K562 (cell line): ENCODE data around the gene TMEM129. TPM values are rescaled to one million over a fixed set of nuclear protein-coding genes. Genes with fewer than 3 reads are reported as not detected.
A peak's percentile ranks its signal among the peaks of the same experiment; 100 is the strongest.

Experiments used
- ATAC-seq: fragments of 200-7000 bp; cut with Tn5 transposase; 3 replicates; pipeline ENCODE4 v1.9.1; 2020; ENCODE audit warnings: moderate library complexity
- BruUV-seq: library from RNA; stranded (reverse); fragments of 400-500 nt; replicated peaks from 2 replicates; lab custom pipeline; 2021; lab: Mats Ljungman, UMichigan
- CTCF ChIA-PET: fragments of 300-600 bp; formaldehyde crosslinking; extraction: SDS; loops from one replicate; lab custom pipeline; 2021; ENCODE audit warnings: low intra/inter-chr PET ratio; lab: Yijun Ruan, JAX
- POLR2A ChIA-PET: fragments of 300-600, 350-650 bp; sonication (Branson Sonifier 250); formaldehyde crosslinking; extraction: SDS; loops from one replicate; lab custom pipeline; 2021; ENCODE audit warnings: antibody characterized with exemption, inconsistent platforms; lab: Yijun Ruan, JAX
- DNase-seq, 4 experiments: peaks; one replicate each; pipeline versions ENCODE4 v3.0.0 to v3.0.0-alpha.2; 2011 to 2018; ENCODE audit warnings: low spot score in 3 of 4, mixed read lengths in 3 of 4; ENCODE audit errors: extremely low read depth in 1 of 4
- FAIRE-seq: peaks from 2 replicates; lab custom pipeline; 2011; peaks lifted over from hg19 to GRCh38; lab: Jason Lieb, UNC
- H2AFZ ChIP-seq: 2 replicates; pipeline ENCODE4 v1.6.0; 2011; ENCODE audit warnings: low read depth, low read length, control low read depth, inconsistent platforms
- H3K27ac ChIP-seq: fragments of 200-600 bp; 3 replicates; pipeline ENCODE4 v1.8.0; 2011; ENCODE audit warnings: low read depth, mild to moderate bottlenecking, control low read depth, inconsistent platforms, low read length, moderate library complexity, mixed read lengths; ENCODE audit errors: extremely low read depth
- H3K27me3 ChIP-seq, 2 experiments: fragments of 300-600 bp in 1 of 2; 2 replicates in 1 of 2; 3 replicates in 1 of 2; pipeline versions ENCODE4 v1.6.0 to v1.8.0; 2011; ENCODE audit warnings: inconsistent platforms in 2 of 2, low read length in 2 of 2, mild to moderate bottlenecking in 1 of 2, mixed read lengths in 1 of 2, moderate library complexity in 1 of 2; ENCODE audit not compliant: control insufficient read depth in 2 of 2, insufficient read depth in 2 of 2
- H3K36me3 ChIP-seq: fragments of 300-600 bp; 3 replicates; pipeline ENCODE4 v1.8.0; 2011; ENCODE audit warnings: mild to moderate bottlenecking, low read length, inconsistent platforms; ENCODE audit not compliant: control insufficient read depth, insufficient read depth
- H3K4me1 ChIP-seq, 2 experiments: fragments of 200-600 bp in 1 of 2; replicated peaks in 1 of 2; 2 replicates in 1 of 2; 3 replicates in 1 of 2; pipeline versions ENCODE4 v1.5.1 to v1.8.0; 2011; ENCODE audit warnings: inconsistent platforms in 2 of 2, low read length in 2 of 2, mild to moderate bottlenecking in 1 of 2, mixed read lengths in 1 of 2, moderate library complexity in 1 of 2; ENCODE audit not compliant: control insufficient read depth in 2 of 2, insufficient read depth in 2 of 2
- H3K4me2 ChIP-seq: 2 replicates; pipeline ENCODE4 v1.6.1; 2011; ENCODE audit warnings: low read length, control low read depth, inconsistent platforms, mixed read lengths; ENCODE audit not compliant: insufficient read depth
- H3K4me3 ChIP-seq: fragments of 200-600 bp; sonication (generic), shearing (Covaris generic); 2 replicates; pipeline ENCODE4 v1.5.1; 2016; ENCODE audit warnings: control low read depth, inconsistent platforms
- H3K79me2 ChIP-seq: fragments of 200-600 bp; 3 replicates; pipeline ENCODE4 v1.8.0; 2011; ENCODE audit warnings: low read length, inconsistent platforms; ENCODE audit not compliant: control insufficient read depth, insufficient read depth
- H3K9ac ChIP-seq, 2 experiments: 2 replicates each; pipeline versions ENCODE4 v1.6.0 to v1.6.1; 2011; ENCODE audit warnings: low read depth in 2 of 2, low read length in 2 of 2, control low read depth in 1 of 2, inconsistent platforms in 1 of 2, mild to moderate bottlenecking in 1 of 2, mixed read lengths in 1 of 2; ENCODE audit not compliant: insufficient read depth in 1 of 2
- H3K9me1 ChIP-seq: one replicate; pipeline ENCODE4 v1.6.0; 2011; ENCODE audit warnings: inconsistent platforms, mild to moderate bottlenecking, low read length, moderate library complexity; ENCODE audit not compliant: control insufficient read depth, insufficient read depth
- H3K9me3 ChIP-seq: replicated peaks from 2 replicates; pipeline ENCODE4 v1.5.1; 2011; ENCODE audit warnings: low read depth, low read length, inconsistent platforms; ENCODE audit not compliant: control insufficient read depth, insufficient read depth
- H4K20me1 ChIP-seq: replicated peaks from 2 replicates; pipeline ENCODE4 v1.6.1; 2011; ENCODE audit warnings: low read length, inconsistent platforms, mixed read lengths; ENCODE audit not compliant: control insufficient read depth, insufficient read depth
- IRF2 ChIP-seq: sonication (generic); formaldehyde crosslinking; IDR thresholded peaks from 2 replicates; pipeline ENCODE4 v1.8.1; 2022; ENCODE audit warnings: mild to moderate bottlenecking, missing genetic modification reagents
- JUNB ChIP-seq: fragments of 450-650 bp; formaldehyde crosslinking; conservative IDR thresholded peaks from 2 replicates; pipeline ENCODE4 v1.4.0; 2020; ENCODE audit warnings: mild to moderate bottlenecking
- NFIC ChIP-seq: fragments of 450-650 bp; IDR thresholded peaks from 2 replicates; pipeline ENCODE4 v1.6.1; 2017; ENCODE audit warnings: mild to moderate bottlenecking, inconsistent platforms
- POLR2A ChIP-seq: fragments of 450-650 bp; conservative IDR thresholded peaks from 2 replicates; pipeline ENCODE4 v1.6.1; 2016
- POLR2G ChIP-seq: fragments of 200-400 bp; formaldehyde crosslinking; IDR thresholded peaks from 2 replicates; pipeline ENCODE4 v1.6.1; 2017; ENCODE audit warnings: low read depth, mild to moderate bottlenecking, antibody characterized with exemption, low read length, moderate library complexity
- SLC30A9 ChIP-seq: fragments of 250-450 bp; sonication (Bioruptor Pico); IDR thresholded peaks from 2 replicates; pipeline ENCODE4 v1.8.0; 2022; ENCODE audit warnings: mild to moderate bottlenecking, moderate library complexity
- SMARCA5 ChIP-seq: fragments of 450-650 bp; IDR thresholded peaks from 2 replicates; pipeline ENCODE4 v1.6.1; 2016
- SUPT5H ChIP-seq: fragments of 450-650 bp; IDR thresholded peaks from 2 replicates; pipeline ENCODE4 v1.6.1; 2016
- ZNF408 ChIP-seq: fragments of 250-450 bp; sonication (Bioruptor Pico); IDR thresholded peaks from 2 replicates; pipeline ENCODE4 v1.4.0; 2020; ENCODE audit warnings: low read depth, mild to moderate bottlenecking, moderate library complexity
- WGBS: fragments of 100-300 bp; shearing (Covaris generic); methylation state at CpG from one replicate; pipeline ENCODE4 v1.1.6; 2016; ENCODE audit warnings: low coverage, mixed read lengths; ENCODE audit not compliant: insufficient coverage; ENCODE audit errors: missing lambda C conversion rate; 5-methylcytosine and 5-hydroxymethylcytosine counted together
- in situ Hi-C: fragments of 300-500 bp; cut with MboI; formaldehyde crosslinking; loops from 4 replicates; pipeline ENCODE4 v1.15.0; 2018; ENCODE audit warnings: inconsistent platforms, mixed read lengths
- intact Hi-C: fragments of 100-400 bp; cut with micrococcal nuclease; formaldehyde crosslinking; loops from 2 replicates; pipeline ENCODE4 v1.14.2; 2022
- polyA plus RNA-seq, 8 experiments: library from polyadenylated mRNA; depleted of rRNA in 4 of 8; stranded (reverse) in 5 of 8; unstranded in 3 of 8; fragments of >200 nt; fragmentation: Nextera tagmentation in 2 of 8; fragmentation: Illumina TruSeq in 1 of 8; extraction: Ambion mirVana in 2 of 8; extraction: Trizol in 1 of 8; gene quantifications; 2 replicates each; pipeline versions ENCODE4 v1.2.1 to v1.2.3, GENCODE V29; 2011 to 2014; ENCODE audit warnings: inconsistent platforms in 1 of 8, missing spikeins in 1 of 8
- total RNA-seq, 7 experiments: library from RNA; depleted of rRNA in 6 of 7; stranded (reverse); fragments of >200 nt in 6 of 7; fragmentation: Illumina TruSeq in 2 of 7; extraction: Trizol in 2 of 7; gene quantifications; 2 replicates each; pipeline versions ENCODE4 v1.2.1 to v1.2.3, GENCODE V29; 2011 to 2021; ENCODE audit warnings: low replicate concordance in 1 of 7
- TF ChIP-seq, protein P1 (sequence below): fragments of 450-650 bp; IDR thresholded peaks from 2 replicates; pipeline ENCODE4 v1.6.1; 2016; ENCODE audit warnings: low read depth

TMEM129 gene
- total and polyA plus RNA-seq, 9 of the 15 experiments (the other 6 are each of a cell fraction or from before 2014, with no cell fraction given): 0.34 to 47.2 (median 18.8) TPM

GRCh38 chr4:1716065-1716945 is 4.8 kb downstream of the TMEM129 start:
- Histone ChIP-seq H3K27ac (no peak overlapping the region), H3K79me2 (peaks cover 89% of the 10 kb centered on the region), H3K27me3 (no peaks in the 10 kb centered on the region), H2AFZ (no peak overlapping the region), H3K9me3 (no peaks in the 10 kb centered on the region), H3K4me3 (no peak overlapping the region), H3K9me1 (no peaks in the 10 kb centered on the region), H3K4me2 (no peak overlapping the region), H3K4me1 (peaks cover 11 to 77% of the 10 kb centered on the region in 2 experiments; a peak in 4 of 5 replicates), H3K9ac (peak overlapping the region in 1 of 2 experiments; percentile 78; a peak in 2 of 4 replicates), H3K36me3 (peaks cover 45% of the 10 kb centered on the region; the same call in 2 of the 3 replicates), H4K20me1 (peaks cover 3% of the 10 kb centered on the region; the same call in 1 of the 2 replicates)
- no TSS peak for BruUV-seq
- FAIRE-seq (no peak), DNase-seq (no peak), ATAC-seq (no peak)
- in situ Hi-C loops: no loop called here
- ChIA-PET CTCF (no interaction called here), POLR2A (interaction anchor here (0.6 to 0.7 kb wide), 2 partner anchors 13 to 96 kb away, joined by 3 read pairs; no protein-coding TSS in a partner anchor)
- WGBS: 83% methylated on average over 13 of the region's 15 CpGs
- intact Hi-C loops: no loop called here
- TF ChIP-seq ZNF408 (CRISPR knock-in tag) (no peak), POLR2G (peak; percentile 71), SLC30A9 (CRISPR knock-in tag) (no peak), POLR2A (peak; percentile 50; the same call in 1 of the 2 replicates), SMARCA5 (no peak), NFIC (0 out of 2 replicates have a peak, but pooled peaks have one; percentile 17), SUPT5H (0 out of 2 replicates have a peak, but pooled peaks have one; percentile 33), JUNB (no peak), IRF2 (CRISPR knock-in tag) (no peak)
- TF ChIP-seq, protein P1, sequence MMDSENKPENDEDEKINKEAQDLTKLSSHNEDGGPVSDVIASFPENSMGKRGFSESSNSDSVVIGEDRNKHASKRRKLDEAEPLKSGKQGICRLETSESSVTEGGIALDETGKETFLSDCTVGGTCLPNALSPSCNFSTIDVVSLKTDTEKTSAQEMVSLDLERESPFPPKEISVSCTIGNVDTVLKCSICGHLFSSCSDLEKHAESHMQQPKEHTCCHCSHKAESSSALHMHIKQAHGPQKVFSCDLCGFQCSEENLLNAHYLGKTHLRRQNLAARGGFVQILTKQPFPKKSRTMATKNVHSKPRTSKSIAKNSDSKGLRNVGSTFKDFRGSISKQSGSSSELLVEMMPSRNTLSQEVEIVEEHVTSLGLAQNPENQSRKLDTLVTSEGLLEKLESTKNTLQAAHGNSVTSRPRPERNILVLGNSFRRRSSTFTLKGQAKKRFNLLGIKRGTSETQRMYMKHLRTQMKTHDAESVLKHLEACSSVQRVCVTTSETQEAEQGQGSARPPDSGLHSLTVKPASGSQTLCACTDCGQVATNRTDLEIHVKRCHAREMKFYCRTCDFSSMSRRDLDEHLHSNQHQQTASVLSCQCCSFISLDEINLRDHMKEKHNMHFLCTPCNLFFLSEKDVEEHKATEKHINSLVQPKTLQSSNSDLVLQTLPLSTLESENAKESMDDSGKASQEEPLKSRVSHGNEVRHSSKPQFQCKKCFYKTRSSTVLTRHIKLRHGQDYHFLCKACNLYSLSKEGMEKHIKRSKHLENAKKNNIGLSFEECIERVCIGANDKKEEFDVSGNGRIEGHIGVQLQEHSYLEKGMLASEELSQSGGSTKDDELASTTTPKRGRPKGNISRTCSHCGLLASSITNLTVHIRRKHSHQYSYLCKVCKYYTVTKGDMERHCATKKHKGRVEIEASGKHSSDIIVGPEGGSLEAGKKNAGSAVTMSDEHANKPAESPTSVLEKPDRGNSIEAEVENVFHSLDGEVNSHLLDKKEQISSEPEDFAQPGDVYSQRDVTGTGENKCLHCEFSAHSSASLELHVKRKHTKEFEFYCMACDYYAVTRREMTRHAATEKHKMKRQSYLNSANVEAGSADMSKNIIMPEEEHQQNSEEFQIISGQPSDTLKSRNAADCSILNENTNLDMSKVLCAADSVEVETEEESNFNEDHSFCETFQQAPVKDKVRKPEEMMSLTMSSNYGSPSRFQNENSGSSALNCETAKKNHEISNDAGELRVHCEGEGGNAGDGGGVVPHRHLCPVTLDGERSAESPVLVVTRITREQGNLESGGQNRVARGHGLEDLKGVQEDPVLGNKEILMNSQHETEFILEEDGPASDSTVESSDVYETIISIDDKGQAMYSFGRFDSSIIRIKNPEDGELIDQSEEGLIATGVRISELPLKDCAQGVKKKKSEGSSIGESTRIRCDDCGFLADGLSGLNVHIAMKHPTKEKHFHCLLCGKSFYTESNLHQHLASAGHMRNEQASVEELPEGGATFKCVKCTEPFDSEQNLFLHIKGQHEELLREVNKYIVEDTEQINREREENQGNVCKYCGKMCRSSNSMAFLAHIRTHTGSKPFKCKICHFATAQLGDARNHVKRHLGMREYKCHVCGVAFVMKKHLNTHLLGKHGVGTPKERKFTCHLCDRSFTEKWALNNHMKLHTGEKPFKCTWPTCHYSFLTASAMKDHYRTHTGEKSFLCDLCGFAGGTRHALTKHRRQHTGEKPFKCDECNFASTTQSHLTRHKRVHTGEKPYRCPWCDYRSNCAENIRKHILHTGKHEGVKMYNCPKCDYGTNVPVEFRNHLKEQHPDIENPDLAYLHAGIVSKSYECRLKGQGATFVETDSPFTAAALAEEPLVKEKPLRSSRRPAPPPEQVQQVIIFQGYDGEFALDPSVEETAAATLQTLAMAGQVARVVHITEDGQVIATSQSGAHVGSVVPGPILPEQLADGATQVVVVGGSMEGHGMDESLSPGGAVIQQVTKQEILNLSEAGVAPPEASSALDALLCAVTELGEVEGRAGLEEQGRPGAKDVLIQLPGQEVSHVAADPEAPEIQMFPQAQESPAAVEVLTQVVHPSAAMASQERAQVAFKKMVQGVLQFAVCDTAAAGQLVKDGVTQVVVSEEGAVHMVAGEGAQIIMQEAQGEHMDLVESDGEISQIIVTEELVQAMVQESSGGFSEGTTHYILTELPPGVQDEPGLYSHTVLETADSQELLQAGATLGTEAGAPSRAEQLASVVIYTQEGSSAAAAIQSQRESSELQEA: no peak
